ENCODE data around the gene ECEL1. TPM values are rescaled to one million over a fixed set of nuclear protein-coding genes. Genes with fewer than 3 reads are reported as not detected.

The ECEL1 gene
- total and polyA plus RNA-seq, 8 donors = 0.30 to 1.1 (median 0.76) TPM; not detected in 2

DNA sequence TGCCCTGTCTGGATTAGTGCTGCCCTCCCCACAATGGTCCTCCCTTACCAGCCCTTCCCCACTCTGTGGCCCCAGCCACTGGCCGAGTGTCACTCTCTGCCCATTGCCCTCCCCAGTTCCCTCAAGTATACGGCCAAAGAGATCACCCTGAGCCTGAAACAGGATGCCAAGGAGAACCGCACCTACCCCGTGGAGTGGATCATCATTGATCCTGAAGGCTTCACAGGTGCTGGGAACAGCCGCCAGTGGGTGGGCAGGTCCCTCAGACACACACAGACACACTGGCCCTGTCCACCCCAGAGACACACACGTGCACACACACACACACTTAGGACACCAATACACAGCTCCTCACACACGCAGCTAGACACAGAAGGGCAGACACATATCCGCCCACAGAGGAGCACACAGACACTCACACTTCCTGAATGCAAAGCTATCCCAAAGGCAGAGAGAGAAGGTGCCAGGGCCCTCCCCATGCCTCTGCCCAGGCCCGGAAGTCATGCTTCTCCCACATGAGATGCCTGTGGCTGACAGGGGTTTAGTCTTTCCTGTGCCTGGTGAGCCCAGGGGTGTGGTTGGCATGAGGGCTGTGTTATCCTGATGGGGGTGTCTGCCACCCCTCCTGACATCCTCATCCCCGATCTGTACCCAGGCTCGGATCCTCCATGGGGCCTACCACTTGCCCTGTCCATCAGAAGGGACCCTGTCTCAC is 41.3 kb upstream of the ECEL1 start:
- H3K4me1 ChIP-seq = peaks cover 0 to 10% (median 6%) of the 10 kb centered on the region in 3 donors
- intact Hi-C loops (cut with DNase I) = no loop called here
- no peaks in the 10 kb centered on the region for H3K9me3 ChIP-seq
- H3K27me3 ChIP-seq = peaks cover 0 to 2% (median 0%) of the 10 kb centered on the region in 4 donors
- no peak for FAIRE-seq
- no peaks in the 10 kb centered on the region for H3K36me3 ChIP-seq
- no peak overlapping the region for H3K4me3 ChIP-seq
- no peak overlapping the region for H3K27ac ChIP-seq
- TF ChIP-seq, protein P1, sequence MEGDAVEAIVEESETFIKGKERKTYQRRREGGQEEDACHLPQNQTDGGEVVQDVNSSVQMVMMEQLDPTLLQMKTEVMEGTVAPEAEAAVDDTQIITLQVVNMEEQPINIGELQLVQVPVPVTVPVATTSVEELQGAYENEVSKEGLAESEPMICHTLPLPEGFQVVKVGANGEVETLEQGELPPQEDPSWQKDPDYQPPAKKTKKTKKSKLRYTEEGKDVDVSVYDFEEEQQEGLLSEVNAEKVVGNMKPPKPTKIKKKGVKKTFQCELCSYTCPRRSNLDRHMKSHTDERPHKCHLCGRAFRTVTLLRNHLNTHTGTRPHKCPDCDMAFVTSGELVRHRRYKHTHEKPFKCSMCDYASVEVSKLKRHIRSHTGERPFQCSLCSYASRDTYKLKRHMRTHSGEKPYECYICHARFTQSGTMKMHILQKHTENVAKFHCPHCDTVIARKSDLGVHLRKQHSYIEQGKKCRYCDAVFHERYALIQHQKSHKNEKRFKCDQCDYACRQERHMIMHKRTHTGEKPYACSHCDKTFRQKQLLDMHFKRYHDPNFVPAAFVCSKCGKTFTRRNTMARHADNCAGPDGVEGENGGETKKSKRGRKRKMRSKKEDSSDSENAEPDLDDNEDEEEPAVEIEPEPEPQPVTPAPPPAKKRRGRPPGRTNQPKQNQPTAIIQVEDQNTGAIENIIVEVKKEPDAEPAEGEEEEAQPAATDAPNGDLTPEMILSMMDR (IDR thresholded peaks at IDR 0.05) = no peak
- no peak for ATAC-seq
- DNase-seq = peak in 2 of 6 donors; percentile 28 to 48
- 69 to 79% methylated on average over 11 of the region's 11 CpGs for WGBS, 2 donors

DNA sequence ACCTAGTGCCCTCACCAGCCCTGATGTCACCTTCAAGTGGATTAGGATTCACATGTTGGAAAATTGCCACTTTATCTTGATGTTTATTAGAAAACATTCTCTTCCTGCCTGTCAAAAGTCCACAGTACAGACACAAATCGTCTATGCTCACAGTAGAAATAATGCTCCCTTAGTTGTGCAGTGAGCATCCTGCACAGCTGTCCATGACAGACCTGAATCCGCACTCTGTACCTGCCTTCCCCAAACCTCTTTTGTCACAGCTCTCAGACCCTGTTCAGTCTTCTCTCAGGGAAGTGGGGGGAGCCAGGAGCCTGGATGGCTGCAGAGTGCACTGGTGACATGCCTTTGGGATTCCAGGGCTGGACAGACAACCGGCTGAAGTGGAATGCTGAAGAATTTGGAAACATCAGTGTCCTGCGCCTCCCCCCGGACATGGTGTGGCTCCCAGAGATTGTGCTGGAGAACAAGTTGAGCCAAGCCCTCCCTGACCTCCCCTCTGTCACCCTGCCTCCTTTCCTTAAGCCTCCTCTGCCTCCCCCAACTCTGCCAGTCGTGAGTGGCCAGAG is 40.4 kb upstream of the ECEL1 start:
- FAIRE-seq = no peak
- H3K27me3 ChIP-seq = peaks cover 0 to 10% (median 4%) of the 10 kb centered on the region in 4 donors
- no peaks in the 10 kb centered on the region for H3K36me3 ChIP-seq
- no peaks in the 10 kb centered on the region for H3K9me3 ChIP-seq
- TF ChIP-seq, protein P1 (IDR thresholded peaks at IDR 0.05) = no peak
- no peak overlapping the region for H3K27ac ChIP-seq
- WGBS, 2 donors = 67 to 73% methylated on average over 6 of the region's 6 CpGs
- intact Hi-C loops (cut with DNase I) = no loop called here
- no peak overlapping the region for H3K4me3 ChIP-seq
- peak in 1 of 6 donors; percentile 15 for DNase-seq
- no peak for ATAC-seq
- H3K4me1 ChIP-seq = peaks cover 0 to 14% (median 14%) of the 10 kb centered on the region in 3 donors

DNA sequence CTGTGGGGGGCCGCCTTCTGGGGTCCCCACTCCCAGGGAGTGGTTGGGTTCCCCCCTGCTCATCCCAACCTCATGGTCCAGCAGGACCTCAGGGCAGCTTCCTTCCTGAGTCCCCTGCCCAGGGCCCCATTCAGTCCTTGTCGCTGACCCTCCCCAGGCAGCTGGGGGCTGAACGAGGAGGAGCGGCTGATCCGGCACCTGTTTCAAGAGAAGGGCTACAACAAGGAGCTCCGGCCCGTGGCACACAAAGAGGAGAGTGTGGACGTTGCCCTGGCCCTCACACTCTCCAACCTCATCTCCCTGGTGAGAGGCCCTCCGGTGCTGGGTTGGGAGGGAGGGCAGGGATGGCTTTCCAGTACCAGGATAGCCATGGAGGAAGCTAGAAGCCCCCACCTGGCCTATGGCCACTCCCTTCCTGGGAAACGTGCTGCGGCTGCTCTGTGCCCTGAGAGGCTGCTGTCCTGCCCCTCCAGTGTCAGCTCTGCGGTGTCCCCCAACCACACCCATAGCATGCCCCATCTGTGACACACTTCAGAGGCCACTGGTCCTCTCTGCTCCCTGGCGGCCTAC is 38.8 kb upstream of the ECEL1 start:
- ATAC-seq (no peak), DNase-seq (peak in 1 of 6 donors; percentile 67), FAIRE-seq (no peak)
- WGBS, 2 donors = 79 to 87% methylated on average over 13 of the region's 13 CpGs
- no peak overlapping the region for H3K27ac ChIP-seq
- intact Hi-C loops (cut with DNase I) = no loop called here
- no peak overlapping the region for H3K4me3 ChIP-seq
- H3K36me3 ChIP-seq = no peaks in the 10 kb centered on the region
- no peaks in the 10 kb centered on the region for H3K9me3 ChIP-seq
- H3K4me1 ChIP-seq = peaks cover 0 to 22% (median 14%) of the 10 kb centered on the region in 3 donors
- H3K27me3 ChIP-seq = peaks cover 0 to 17% (median 8%) of the 10 kb centered on the region in 4 donors
- TF ChIP-seq, protein P1 (IDR thresholded peaks at IDR 0.05) = no peak

DNA sequence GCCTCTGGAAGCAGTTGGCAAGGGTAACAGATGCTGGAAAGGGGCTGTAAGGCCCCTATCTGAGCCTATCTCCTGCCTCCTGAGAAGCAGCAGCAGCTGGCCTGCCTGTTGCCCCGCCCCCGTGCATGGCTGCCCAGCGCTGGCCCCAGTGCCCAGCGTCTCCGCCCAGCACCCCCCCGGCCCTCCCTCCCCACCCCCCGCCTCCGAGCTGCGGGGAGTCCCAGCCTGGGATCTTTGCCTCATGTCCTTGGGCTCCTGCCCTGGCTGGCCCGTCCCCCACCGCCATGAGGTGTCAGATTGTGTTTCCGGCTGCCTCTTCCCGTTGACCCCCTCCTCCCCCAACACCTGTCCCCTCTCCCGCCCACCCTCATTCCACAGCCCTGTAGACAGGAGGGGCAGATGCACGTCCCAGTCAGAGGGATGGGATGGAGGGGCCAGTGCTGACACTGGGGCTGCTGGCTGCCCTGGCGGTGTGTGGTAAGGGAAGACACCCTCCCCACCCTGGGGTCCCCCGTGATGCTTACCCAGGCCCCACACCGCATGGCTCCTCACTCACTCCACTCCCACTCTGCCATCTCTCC is 38.2 kb upstream of the ECEL1 start, which contains the start of gene CHRND:
Gene CHRND (plus strand): TSS at position 370 of the 581 bp plus-strand sequence. CDS start 56 bp downstream, at position 426.
- H3K4me1 ChIP-seq = peaks cover 0 to 22% (median 14%) of the 10 kb centered on the region in 3 donors
- peak; percentile 53 to 75 (median 68) for DNase-seq
- no peaks in the 10 kb centered on the region for H3K36me3 ChIP-seq
- H3K4me3 ChIP-seq = no peak within 1 kb of the TSS
- no peak for FAIRE-seq
- TF ChIP-seq, protein P1 (IDR thresholded peaks at IDR 0.05) = no peak
- WGBS, 2 donors = 18 to 28% methylated on average over 11 to 18 of the region's 18 CpGs
- H3K27ac ChIP-seq = no peak within 1 kb of the TSS
- peaks cover 0 to 17% (median 8%) of the 10 kb centered on the region in 4 donors for H3K27me3 ChIP-seq
- no peaks in the 10 kb centered on the region for H3K9me3 ChIP-seq
- peak; percentile 66 to 85 (median 68) for ATAC-seq
- intact Hi-C loops (cut with DNase I) = no loop called here

Measured in pancreas (tissue), 10 donors.